Panc1 (cell line): ENCODE data around the gene TAF5L. TPM values are rescaled to one million over a fixed set of nuclear protein-coding genes. Genes with fewer than 3 reads are reported as not detected.

ENCODE experiments used
- ATAC-seq: fragments of 200-7000 bp; cut with Tn5 transposase; 2 replicates; pipeline ENCODE4 v1.9.1; 2020; ENCODE audit warnings: mild to moderate bottlenecking, moderate library complexity
- Bru-seq: library from RNA; stranded (reverse); fragments of 400-500 nt; gene quantifications from one replicate; lab custom pipeline; 2021; lab: Mats Ljungman, UMichigan
- BruChase-seq, 2 experiments: library from RNA; stranded (reverse); fragments of 400-500 nt; gene quantifications; one replicate each; lab custom pipeline; 2021; lab: Mats Ljungman, UMichigan
- BruUV-seq: library from RNA; stranded (reverse); fragments of 400-500 nt; replicated peaks from 2 replicates; lab custom pipeline; 2021; lab: Mats Ljungman, UMichigan
- CTCF ChIA-PET: fragments of 300-600 bp; sonication (Branson Sonifier 250); formaldehyde crosslinking; loops from one replicate; lab custom pipeline; 2022; ENCODE audit warnings: antibody characterized with exemption; lab: Charles Lee
- POLR2A ChIA-PET: fragments of 300-600 bp; sonication (Branson Sonifier 250); formaldehyde crosslinking; loops from one replicate; lab custom pipeline; 2022; ENCODE audit warnings: antibody characterized with exemption; lab: Charles Lee
- DNase-seq: peaks from one replicate; pipeline ENCODE4 v3.0.0-alpha.2; 2010; ENCODE audit warnings: low read depth, low spot score
- H3K27ac ChIP-seq: 2 replicates; pipeline ENCODE4 v1.5.1; 2011; ENCODE audit warnings: mild to moderate bottlenecking, low read length, inconsistent platforms
- H3K27me3 ChIP-seq: fragments of 200-500 bp; sonication (Bioruptor generic); 2 replicates; pipeline ENCODE4 v1.6.0; 2014; ENCODE audit warnings: low read length, inconsistent platforms; ENCODE audit not compliant: control insufficient read depth, insufficient read depth
- H3K36me3 ChIP-seq: fragments of 200-500 bp; sonication (Bioruptor generic); 2 replicates; pipeline ENCODE4 v1.5.1; 2014; ENCODE audit warnings: inconsistent platforms, mild to moderate bottlenecking, low read length, moderate library complexity; ENCODE audit not compliant: control insufficient read depth, insufficient read depth
- H3K4me1 ChIP-seq: 2 replicates; pipeline ENCODE4 v1.5.1; 2011; ENCODE audit warnings: inconsistent platforms, mild to moderate bottlenecking, low read length, moderate library complexity; ENCODE audit not compliant: control insufficient read depth, insufficient read depth
- H3K4me3 ChIP-seq, 2 experiments: 2 replicates each; pipeline ENCODE4 v1.5.1; 2011 to 2012; ENCODE audit warnings: low read depth in 2 of 2, low read length in 2 of 2, mild to moderate bottlenecking in 2 of 2, inconsistent platforms in 1 of 2, moderate library complexity in 1 of 2
- H3K9me3 ChIP-seq: fragments of 200-500 bp; sonication (Bioruptor generic); 2 replicates; pipeline ENCODE4 v1.5.1; 2014; ENCODE audit warnings: low read depth, mild to moderate bottlenecking, inconsistent platforms, low read length, moderate library complexity; ENCODE audit not compliant: control insufficient read depth, insufficient read depth
- CTCF ChIP-seq: fragments of 450-650 bp; IDR thresholded peaks from 2 replicates; pipeline ENCODE4 v1.5.1; 2017; ENCODE audit warnings: mild to moderate bottlenecking
- POLR2AphosphoS5 ChIP-seq: IDR thresholded peaks from 2 replicates; pipeline ENCODE4 v1.6.1; 2012; ENCODE audit warnings: mild to moderate bottlenecking, low read depth, low read length, moderate library complexity
- REST ChIP-seq, 2 experiments: IDR thresholded peaks; 2 replicates each; pipeline ENCODE4 v1.6.1; 2011 to 2012; ENCODE audit warnings: low read depth in 2 of 2, control low read depth in 1 of 2, low read length in 1 of 2, mild to moderate bottlenecking in 1 of 2, moderate library complexity in 1 of 2; ENCODE audit not compliant: insufficient read depth in 1 of 2
- SIN3A ChIP-seq: IDR thresholded peaks from 2 replicates; pipeline ENCODE4 v1.6.1; 2012; ENCODE audit warnings: low read depth, mild to moderate bottlenecking, low read length, moderate library complexity, borderline replicate concordance; ENCODE audit not compliant: insufficient read depth
- TCF7L2 ChIP-seq: IDR thresholded peaks from 2 replicates; pipeline ENCODE4 v1.6.1; 2011; ENCODE audit warnings: mild to moderate bottlenecking, low read depth, low read length, inconsistent platforms
- in situ Hi-C: cut with HindIII; loops from 2 replicates; pipeline ENCODE4 v1.10.0; 2016; ENCODE audit warnings: low sequenced_read_pairs, low pct_unique_long_range_greater_than_20kb
- intact Hi-C: fragments of 100-400 bp; cut with micrococcal nuclease; formaldehyde crosslinking; loops from one replicate; pipeline ENCODE4 v1.10.0; 2022; ENCODE audit not compliant: unreplicated experiment
- long read RNA-seq: library from polyadenylated mRNA; unstranded; transcript quantifications from one replicate; pipeline ENCODE4 v2.0.0, GENCODE V29; 2021; ENCODE audit not compliant: unreplicated experiment
- polyA plus RNA-seq: library from polyadenylated mRNA; unstranded; fragments of >200 nt; gene quantifications from one replicate; pipeline ENCODE4 v1.2.1, GENCODE V29; 2012; ENCODE audit warnings: missing spikeins; ENCODE audit not compliant: insufficient read length
- total RNA-seq: library from RNA; stranded (reverse); gene quantifications from one replicate; pipeline ENCODE4 v1.2.1, GENCODE V29; 2021; ENCODE audit not compliant: unreplicated experiment

Gene TAF5L
- total RNA-seq (23.8 TPM), Bru-seq, nascent RNA (percentile 84 among the genes with signal in this experiment), BruChase-seq, experiment 1, labeled RNA remaining after a 2-hour chase (percentile 79 among the genes with signal in this experiment), BruChase-seq, experiment 2, labeled RNA remaining after a 6-hour chase (percentile 69 among the genes with signal in this experiment)
- polyA plus RNA-seq, result 16.2 TPM
- long read RNA-seq, full-length matches to known transcripts, result 2 of 11 reads
- long read RNA-seq, partial matches to known transcripts, result 0 of 11 reads
- long read RNA-seq, other reads (novel, unspliced or antisense), result 9 of 11 reads

GRCh38 chr1:229625915-229626831 lies at the start of gene TAF5L, which contains the start of gene URB2:
TSS of gene TAF5L (minus strand) at chr1:229626122. CDS start at chr1:229614482, 11,640 bp downstream.
TSS of gene URB2 (plus strand) at chr1:229626247. CDS start at chr1:229627634, 1,387 bp downstream.
- in situ Hi-C loops, result no loop called here
- CTCF ChIA-PET, result no interaction called here

GRCh38 chr1:229675396-229675795 lies 49.5 kb upstream of the TAF5L start:
- Histone ChIP-seq H3K27me3 (no peaks in the 10 kb centered on the region), H3K9me3 (no peaks in the 10 kb centered on the region), H3K4me1 (no peaks in the 10 kb centered on the region), H3K27ac (no peak overlapping the region), H3K36me3 (no peaks in the 10 kb centered on the region), H3K4me3 (no peak overlapping the region)
- POLR2A ChIA-PET, result interaction anchor here (0.6 kb wide), 1 partner anchor 91 kb away, joined by 3 read pairs; no protein-coding TSS in a partner anchor
- TF ChIP-seq POLR2AphosphoS5, result no peak
- no peak for TF ChIP-seq SIN3A
- TF ChIP-seq REST (IDR thresholded peaks at IDR 0.05; ENCODE audit: insufficient read depth in 1 of 2, low read depth in 2 of 2, low read length in 1 of 2), result no peak
- no peak for TF ChIP-seq TCF7L2
- TF ChIP-seq CTCF, result no peak
- ATAC-seq, result no peak
- DNase-seq, result no peak
- BruUV-seq, result no TSS peak
- intact Hi-C loops (no loop called here), in situ Hi-C loops (no loop called here)
- CTCF ChIA-PET, result interaction anchor here (0.7 kb wide), 1 partner anchor 491 kb away, joined by 3 read pairs; no protein-coding TSS in a partner anchor

More at GRCh38 chr1:229625915-229626831, at the start of gene TAF5L, which contains the start of gene URB2:
- no TSS peak for BruUV-seq
- no peaks in the 10 kb centered on the region for H3K27me3 ChIP-seq
- H3K4me3 ChIP-seq, result peak within 1 kb of the TSS; percentile 95 to 100
- H3K9me3 ChIP-seq, result no peaks in the 10 kb centered on the region
- intact Hi-C loops, result no loop called here
- DNase-seq (peak; percentile 17), ATAC-seq (peak; percentile 98)
- peak; percentile 98; the same call in 1 of the 2 replicates for TF ChIP-seq SIN3A
- TF ChIP-seq CTCF, result no peak
- peak; percentile 35; the same call in 1 of the 2 replicates for TF ChIP-seq TCF7L2
- TF ChIP-seq POLR2AphosphoS5, result peak; percentile 65
- POLR2A ChIA-PET, result no interaction called here
- H3K36me3 ChIP-seq, result peaks cover 7% of the 10 kb centered on the region
- H3K4me1 ChIP-seq, result peaks cover 20% of the 10 kb centered on the region
- peak within 1 kb of the TSS; percentile 91 for H3K27ac ChIP-seq
